OCI-LY7 (cell line): ENCODE data around the gene CRYBG3. TPM values are rescaled to one million over a fixed set of nuclear protein-coding genes. Genes with fewer than 3 reads are reported as not detected.

Experiments
- BruUV-seq: library from RNA; stranded (reverse); fragments of 400-500 nt; replicated peaks from 2 replicates; lab custom pipeline; 2021; lab: Mats Ljungman, UMichigan
- CTCF ChIA-PET: fragments of 300-600 bp; sonication (Branson Sonifier 250); formaldehyde crosslinking; loops from one replicate; lab custom pipeline; 2022; ENCODE audit warnings: antibody characterized with exemption; ENCODE audit not compliant: unreplicated experiment; lab: Charles Lee
- POLR2A ChIA-PET: fragments of 300-600 bp; sonication (Branson Sonifier 250); formaldehyde crosslinking; loops from one replicate; lab custom pipeline; 2022; ENCODE audit warnings: antibody characterized with exemption; lab: Charles Lee
- DNase-seq: peaks from one replicate; pipeline ENCODE4 v3.0.0-alpha.2; 2015; ENCODE audit warnings: low spot score
- H2AFZ ChIP-seq: fragments of 200-600 bp; sonication (generic), shearing (Covaris generic); 2 replicates; pipeline ENCODE4 v1.6.1; 2014; ENCODE audit warnings: mild to moderate bottlenecking, antibody characterized with exemption, low read length, moderate library complexity
- H3K27ac ChIP-seq: fragments of 200-600 bp; sonication (generic); 2 replicates; pipeline ENCODE4 v1.5.1; 2014; ENCODE audit warnings: mixed run types, low read depth, mild to moderate bottlenecking, moderate library complexity, low read length, inconsistent platforms; ENCODE audit not compliant: poor library complexity, severe bottlenecking
- H3K36me3 ChIP-seq: fragments of 200-600 bp; sonication (generic); 2 replicates; pipeline ENCODE4 v1.6.1; 2014; ENCODE audit warnings: mild to moderate bottlenecking, antibody characterized with exemption, low read length, moderate library complexity, mixed read lengths; ENCODE audit not compliant: insufficient read depth
- H3K4me1 ChIP-seq: fragments of 200-600 bp; sonication (generic); 2 replicates; pipeline ENCODE4 v1.5.1; 2014; ENCODE audit warnings: mild to moderate bottlenecking, low read length; ENCODE audit not compliant: insufficient read depth, poor library complexity, severe bottlenecking
- H3K4me2 ChIP-seq: fragments of 200-600 bp; sonication (generic); 2 replicates; pipeline ENCODE4 v1.6.1; 2014; ENCODE audit warnings: mild to moderate bottlenecking, low read length
- H3K4me3 ChIP-seq: fragments of 200-600 bp; sonication (generic); 2 replicates; pipeline ENCODE4 v1.5.1; 2014; ENCODE audit warnings: mild to moderate bottlenecking, low read depth, low read length; ENCODE audit not compliant: poor library complexity, severe bottlenecking
- H3K79me2 ChIP-seq: fragments of 200-600 bp; sonication (generic); 2 replicates; pipeline ENCODE4 v1.6.1; 2016; ENCODE audit warnings: low read depth, mild to moderate bottlenecking, low read length, moderate library complexity, mixed read lengths; ENCODE audit not compliant: insufficient read depth
- H3K9me2 ChIP-seq: fragments of 200-600 bp; sonication (generic); 2 replicates; pipeline ENCODE4 v1.6.1; 2016; ENCODE audit warnings: mild to moderate bottlenecking, low read length, mixed read lengths; ENCODE audit not compliant: insufficient read depth
- H3K9me3 ChIP-seq: fragments of 200-600 bp; sonication (generic); 2 replicates; pipeline ENCODE4 v1.6.1; 2014; ENCODE audit warnings: mild to moderate bottlenecking, mixed run types, low read length, mixed read lengths
- H4K20me1 ChIP-seq: fragments of 200-600 bp; sonication (generic); 2 replicates; pipeline ENCODE4 v1.6.1; 2014; ENCODE audit warnings: mild to moderate bottlenecking, antibody characterized with exemption, low read length, moderate library complexity, mixed read lengths; ENCODE audit not compliant: insufficient read depth
- CTCF ChIP-seq: fragments of 200-600 bp; sonication (generic); conservative IDR thresholded peaks from 2 replicates; pipeline ENCODE4 v1.5.1; 2014; ENCODE audit warnings: mild to moderate bottlenecking, antibody characterized with exemption, low read length, moderate library complexity, mixed read lengths
- EZH2phosphoT487 ChIP-seq: fragments of 200-600 bp; sonication (generic); IDR thresholded peaks from 2 replicates; pipeline ENCODE4 v1.6.1; 2018; ENCODE audit warnings: low read depth, borderline replicate concordance, mild to moderate bottlenecking, mixed run types, antibody characterized with exemption, low read length, moderate library complexity, mixed read lengths
- intact Hi-C: fragments of 100-400 bp; cut with micrococcal nuclease; formaldehyde crosslinking; loops from one replicate; pipeline ENCODE4 v1.10.0; 2022; ENCODE audit not compliant: unreplicated experiment
- total RNA-seq, 2 experiments: library from RNA; depleted of rRNA in 1 of 2; stranded (reverse); fragments of >200 nt in 1 of 2; shearing (Covaris generic) in 1 of 2; gene quantifications; 2 replicates each; pipeline ENCODE4 v1.2.3, GENCODE V29; 2014 to 2022

CRYBG3 gene
- total RNA-seq, 2 experiments from 2014 or later = 0.22 to 0.46 TPM

- Histone ChIP-seq H4K20me1 (no peaks in the 10 kb centered on the region), H3K4me3 (peak overlapping the region; percentile 73), H3K9me3 (no peaks in the 10 kb centered on the region), H2AFZ (peak overlapping the region; percentile 68), H3K4me2 (peak overlapping the region; percentile 96), H3K27ac (peak overlapping the region; percentile 46), H3K79me2 (peaks cover 28% of the 10 kb centered on the region; the same call in 1 of the 2 replicates), H3K4me1 (peaks cover 32% of the 10 kb centered on the region), H3K36me3 (peaks cover 15% of the 10 kb centered on the region), H3K9me2 (no peaks in the 10 kb centered on the region)
- no TSS peak for BruUV-seq
- intact Hi-C loops = loop anchor here (5.0 kb wide), 1 partner anchor 209 kb away; the partner anchor contains the start of gene ARL6
- DNase-seq = peak; percentile 31
- ChIA-PET CTCF (interaction anchor here (1.0 kb wide), 1 partner anchor 52 kb away, joined by 3 read pairs; no protein-coding TSS in a partner anchor), POLR2A (interaction anchor here (0.6 to 1.3 kb wide), 3 partner anchors 13 to 568 kb away, joined by 4 to 6 read pairs (median 4); no protein-coding TSS in a partner anchor)
- no peak for TF ChIP-seq CTCF
- no peak for TF ChIP-seq EZH2phosphoT487
Observed at GRCh38 chr3:97970956-97971620, 149.3 kb downstream of the CRYBG3 start.

- BruUV-seq = TSS peak; percentile 72
Observed at GRCh38 chr3:97971679-97972567, 150.1 kb downstream of the CRYBG3 start, which contains the start of gene RIOX2. Gene RIOX2 (minus strand): TSS chr3:97972431. CDS start chr3:97967593, 4,838 bp downstream.

More at GRCh38 chr3:97971679-97972567, 150.1 kb downstream of the CRYBG3 start, which contains the start of gene RIOX2:
- Histone ChIP-seq H3K4me1 (peaks cover 32% of the 10 kb centered on the region), H3K9me3 (no peaks in the 10 kb centered on the region), H4K20me1 (no peaks in the 10 kb centered on the region), H3K27ac (peak within 1 kb of the TSS; percentile 46), H2AFZ (peak within 1 kb of the TSS; percentile 68), H3K4me2 (peak within 1 kb of the TSS; percentile 96), H3K9me2 (no peaks in the 10 kb centered on the region), H3K4me3 (peak within 1 kb of the TSS; percentile 73), H3K36me3 (peaks cover 6% of the 10 kb centered on the region; the same call in 1 of the 2 replicates), H3K79me2 (peaks cover 28% of the 10 kb centered on the region; the same call in 1 of the 2 replicates)
- TF ChIP-seq EZH2phosphoT487 (no peak), CTCF (no peak)
- POLR2A ChIA-PET = interaction anchor here (0.6 to 1.3 kb wide), 2 partner anchors 12 to 36 kb away, joined by 4 to 6 read pairs; no protein-coding TSS in a partner anchor
- DNase-seq = peak; percentile 79
- intact Hi-C loops = loop anchor here (2.0 to 5.0 kb wide), 2 partner anchors 35 to 210 kb away; partner anchors contain the start of gene ARL6
- CTCF ChIA-PET = interaction anchor here (1.0 kb wide), 1 partner anchor 51 kb away, joined by 3 read pairs; no protein-coding TSS in a partner anchor
